8988T (cell line): ENCODE results near the gene ELFN2.
"Not testable (repeated sequence)": the region's sequence is repeated elsewhere in the genome, so short reads cannot be mapped to it uniquely, and the experiment has no call there.

Experiments
- DNase-seq: peaks from one replicate; pipeline ENCODE4 v3.0.0; 2011

Gene ELFN2

GRCh38 chr22:37407856-37408255 is 19.4 kb downstream of the ELFN2 start:
- DNase-seq = no peak

- DNase-seq = no peak
These were observed 20.6 kb downstream of the ELFN2 start for GRCh38 chr22:37406441-37407235.

GRCh38 chr22:37404091-37404490 is 23.2 kb downstream of the ELFN2 start:
- no peak for DNase-seq

GRCh38 chr22:37403267-37403960 is 23.9 kb downstream of the ELFN2 start:
- DNase-seq = no peak

GRCh38 chr22:37402184-37402506 is 25.1 kb downstream of the ELFN2 start:
- DNase-seq = no peak

GRCh38 chr22:37401401-37402183 is 25.7 kb downstream of the ELFN2 start:
- DNase-seq = no peak

GRCh38 chr22:37400719-37401118 is 26.6 kb downstream of the ELFN2 start:
- DNase-seq = no peak

- not testable (repeated sequence) for DNase-seq
These were observed 27.8 kb downstream of the ELFN2 start for GRCh38 chr22:37399457-37399856.

GRCh38 chr22:37397226-37397625 is 30.1 kb downstream of the ELFN2 start:
- DNase-seq = no peak

- DNase-seq = no peak
These were observed 30.7 kb downstream of the ELFN2 start for GRCh38 chr22:37396488-37397084.

- no peak for DNase-seq
These were observed 32.9 kb downstream of the ELFN2 start for GRCh38 chr22:37394341-37394740.

- no peak for DNase-seq
These were observed 33.5 kb downstream of the ELFN2 start for GRCh38 chr22:37393746-37394145.

- DNase-seq = no peak
These were observed 34.5 kb downstream of the ELFN2 start for GRCh38 chr22:37392721-37393328.

- DNase-seq = no peak
These were observed 35.6 kb downstream of the ELFN2 start for GRCh38 chr22:37391702-37392101.

GRCh38 chr22:37390075-37390474 is 37.2 kb downstream of the ELFN2 start:
- DNase-seq = no peak

- DNase-seq = no peak
These were observed 38.7 kb downstream of the ELFN2 start for GRCh38 chr22:37388538-37388937.

GRCh38 chr22:37387793-37388192 is 39.5 kb downstream of the ELFN2 start:
- DNase-seq = no peak

- DNase-seq = no peak
These were observed 40.8 kb downstream of the ELFN2 start for GRCh38 chr22:37386441-37386840.

GRCh38 chr22:37384691-37385090 is 42.6 kb downstream of the ELFN2 start:
- DNase-seq = no peak

- DNase-seq = no peak
These were observed 43.9 kb downstream of the ELFN2 start for GRCh38 chr22:37383341-37383740.

GRCh38 chr22:37381489-37381888 is 45.8 kb downstream of the ELFN2 start:
- no peak for DNase-seq

- no peak for DNase-seq
These were observed 47.6 kb downstream of the ELFN2 start for GRCh38 chr22:37379722-37380121.

- no peak for DNase-seq
These were observed 48.2 kb downstream of the ELFN2 start for GRCh38 chr22:37379085-37379484.
